SU-DHL-6 (cell line): ENCODE data around the gene ZNF219.

Experiments
- H2AFZ ChIP-seq: fragments of 200-600 bp; sonication (generic); 2 replicates; pipeline ENCODE4 v1.6.1; 2014; ENCODE audit warnings: low read depth, mild to moderate bottlenecking, moderate library complexity, mixed read lengths, antibody characterized with exemption, low read length; ENCODE audit not compliant: severe bottlenecking
- H3F3A ChIP-seq: fragments of 200-600 bp; shearing (Covaris generic); 2 replicates; pipeline ENCODE4 v1.6.0; 2016; ENCODE audit warnings: antibody characterized with exemption, mild to moderate bottlenecking; ENCODE audit not compliant: insufficient read depth
- H3K27ac ChIP-seq: fragments of 200-600 bp; sonication (generic); 2 replicates; pipeline ENCODE4 v1.5.1; 2016; ENCODE audit warnings: low read depth, mild to moderate bottlenecking, low read length, moderate library complexity, mixed read lengths
- H3K27me3 ChIP-seq: fragments of 200-600 bp; sonication (generic), shearing (Covaris generic); 2 replicates; pipeline ENCODE4 v1.6.0; 2014; ENCODE audit warnings: mild to moderate bottlenecking, low read length
- H3K36me3 ChIP-seq: fragments of 200-600 bp; sonication (generic); 2 replicates; pipeline ENCODE4 v1.6.1; 2014; ENCODE audit warnings: mild to moderate bottlenecking, low read length, mixed read lengths
- H3K4me2 ChIP-seq: fragments of 300-600, 200-600 bp; shearing (Covaris generic), sonication (generic); 2 replicates; pipeline ENCODE4 v1.6.0; 2014; ENCODE audit warnings: low read length, low read depth, mild to moderate bottlenecking; ENCODE audit not compliant: poor library complexity, severe bottlenecking
- H3K4me3 ChIP-seq: fragments of 200-600 bp; sonication (generic); 2 replicates; pipeline ENCODE4 v1.5.1; 2014; ENCODE audit warnings: antibody characterized with exemption, low read length, mild to moderate bottlenecking, mixed read lengths; ENCODE audit not compliant: insufficient read depth, poor library complexity, severe bottlenecking
- H3K79me2 ChIP-seq: fragments of 200-600 bp; sonication (generic); 2 replicates; pipeline ENCODE4 v1.6.1; 2014; ENCODE audit warnings: mild to moderate bottlenecking, low read length, moderate library complexity; ENCODE audit not compliant: insufficient read depth
- H3K9ac ChIP-seq: fragments of 200-600 bp; sonication (generic); 2 replicates; pipeline ENCODE4 v1.7.0; 2014; ENCODE audit warnings: mild to moderate bottlenecking, low read length
- H3K9me2 ChIP-seq: fragments of 200-600 bp; sonication (generic); replicated peaks from 2 replicates; pipeline ENCODE4 v1.6.1; 2014; ENCODE audit warnings: low read length; ENCODE audit not compliant: insufficient read depth
- H3K9me3 ChIP-seq: fragments of 200-600 bp; sonication (generic); 2 replicates; pipeline ENCODE4 v1.6.1; 2014; ENCODE audit warnings: low read length, mixed read lengths; ENCODE audit not compliant: insufficient read depth
- H4K20me1 ChIP-seq: fragments of 200-600 bp; sonication (generic); 2 replicates; pipeline ENCODE4 v1.6.1; 2014; ENCODE audit warnings: low read depth, mild to moderate bottlenecking, antibody characterized with exemption, low read length, moderate library complexity, mixed read lengths
- CTCF ChIP-seq: fragments of 200-600 bp; sonication (generic); IDR thresholded peaks from one replicate; pipeline ENCODE4 v1.5.1; 2017; ENCODE audit warnings: antibody characterized with exemption, mild to moderate bottlenecking, low read length, moderate library complexity; ENCODE audit not compliant: insufficient read depth, poor library complexity, severe bottlenecking
- EZH2phosphoT487 ChIP-seq: fragments of 200-600 bp; sonication (generic), shearing (Covaris generic); conservative IDR thresholded peaks from 2 replicates; pipeline ENCODE4 v1.6.1; 2018; ENCODE audit warnings: mild to moderate bottlenecking, antibody characterized with exemption, low read length, moderate library complexity, mixed read lengths

ZNF219 gene

GRCh38 chr14:21043974-21044618 is 54.4 kb downstream of the ZNF219 start:
- no peaks in the 10 kb centered on the region for H3K9me2 ChIP-seq
- H3K9ac ChIP-seq: no peak overlapping the region
- no peak overlapping the region for H3K4me2 ChIP-seq
- no peaks in the 10 kb centered on the region for H3F3A ChIP-seq
- H3K27me3 ChIP-seq: no peaks in the 10 kb centered on the region
- no peak overlapping the region for H3K27ac ChIP-seq
- no peak overlapping the region for H3K4me3 ChIP-seq
- no peaks in the 10 kb centered on the region for H3K36me3 ChIP-seq
- no peak overlapping the region for H2AFZ ChIP-seq
- no peaks in the 10 kb centered on the region for H3K9me3 ChIP-seq
- H4K20me1 ChIP-seq: no peaks in the 10 kb centered on the region
- no peaks in the 10 kb centered on the region for H3K79me2 ChIP-seq
- TF ChIP-seq CTCF (no peak), EZH2phosphoT487 (no peak)

- H3K9me3 ChIP-seq: no peaks in the 10 kb centered on the region
- no peak for TF ChIP-seq CTCF
- TF ChIP-seq EZH2phosphoT487: no peak
- no peaks in the 10 kb centered on the region for H3K36me3 ChIP-seq
- H3K27me3 ChIP-seq: no peaks in the 10 kb centered on the region
- H3K9me2 ChIP-seq: no peaks in the 10 kb centered on the region
- H3F3A ChIP-seq: no peaks in the 10 kb centered on the region
- no peak overlapping the region for H3K4me3 ChIP-seq
- no peak overlapping the region for H3K9ac ChIP-seq
- no peaks in the 10 kb centered on the region for H3K79me2 ChIP-seq
- H2AFZ ChIP-seq: no peak overlapping the region
- H3K4me2 ChIP-seq: no peak overlapping the region
- no peaks in the 10 kb centered on the region for H4K20me1 ChIP-seq
- H3K27ac ChIP-seq: no peak overlapping the region
These were observed 55.0 kb downstream of the ZNF219 start for GRCh38 chr14:21043387-21043973.

- no peak for TF ChIP-seq EZH2phosphoT487
- TF ChIP-seq CTCF: no peak
- H3K9me3 ChIP-seq: no peaks in the 10 kb centered on the region
These were observed 55.5 kb downstream of the ZNF219 start for GRCh38 chr14:21042918-21043317.

More at GRCh38 chr14:21042918-21043317, 55.5 kb downstream of the ZNF219 start:
- no peak overlapping the region for H3K4me2 ChIP-seq
- H3F3A ChIP-seq: no peaks in the 10 kb centered on the region
- H3K27me3 ChIP-seq: no peaks in the 10 kb centered on the region
- H3K4me3 ChIP-seq: no peak overlapping the region
- no peaks in the 10 kb centered on the region for H3K36me3 ChIP-seq
- H4K20me1 ChIP-seq: no peaks in the 10 kb centered on the region
- H3K9ac ChIP-seq: no peak overlapping the region
- H2AFZ ChIP-seq: no peak overlapping the region
- no peaks in the 10 kb centered on the region for H3K79me2 ChIP-seq
- H3K27ac ChIP-seq: no peak overlapping the region
- no peaks in the 10 kb centered on the region for H3K9me2 ChIP-seq
